DND-41 (cell line): Measurements from ENCODE around the gene C1orf105.

Source experiments
- EZH2 ChIP-seq: IDR thresholded peaks from 3 replicates; pipeline ENCODE4 v1.6.1; 2012; ENCODE audit warnings: borderline replicate concordance, low read depth, mild to moderate bottlenecking, moderate library complexity, low read length, inconsistent platforms; ENCODE audit not compliant: severe bottlenecking
- TF ChIP-seq, protein P1 (sequence below): IDR thresholded peaks from 2 replicates; pipeline ENCODE4 v1.5.1; 2012; ENCODE audit warnings: borderline replicate concordance, low read length, moderate library complexity, mild to moderate bottlenecking; ENCODE audit not compliant: poor library complexity, severe bottlenecking; ENCODE audit errors: extremely low read depth

DNA sequence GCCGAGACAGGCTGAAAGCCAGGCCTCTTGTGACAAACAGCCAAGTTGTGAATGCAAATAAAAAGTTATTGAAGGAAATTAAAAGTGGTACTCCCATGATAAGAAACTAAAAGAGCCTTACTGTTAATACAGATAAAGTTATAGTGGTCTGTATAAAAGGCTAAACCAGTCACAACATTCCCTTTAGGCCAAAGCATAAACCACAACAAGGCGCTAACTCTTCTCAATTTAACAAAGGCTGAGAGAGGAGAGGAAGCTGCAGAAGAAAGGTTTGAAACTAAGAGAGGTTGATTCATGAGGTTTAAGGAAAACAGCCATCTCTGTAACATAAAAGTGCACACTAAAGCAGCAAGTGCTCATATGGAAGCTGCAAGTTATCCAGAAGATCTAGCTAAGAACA, 10.7 kb downstream of the C1orf105 start:
- TF ChIP-seq, protein P1, sequence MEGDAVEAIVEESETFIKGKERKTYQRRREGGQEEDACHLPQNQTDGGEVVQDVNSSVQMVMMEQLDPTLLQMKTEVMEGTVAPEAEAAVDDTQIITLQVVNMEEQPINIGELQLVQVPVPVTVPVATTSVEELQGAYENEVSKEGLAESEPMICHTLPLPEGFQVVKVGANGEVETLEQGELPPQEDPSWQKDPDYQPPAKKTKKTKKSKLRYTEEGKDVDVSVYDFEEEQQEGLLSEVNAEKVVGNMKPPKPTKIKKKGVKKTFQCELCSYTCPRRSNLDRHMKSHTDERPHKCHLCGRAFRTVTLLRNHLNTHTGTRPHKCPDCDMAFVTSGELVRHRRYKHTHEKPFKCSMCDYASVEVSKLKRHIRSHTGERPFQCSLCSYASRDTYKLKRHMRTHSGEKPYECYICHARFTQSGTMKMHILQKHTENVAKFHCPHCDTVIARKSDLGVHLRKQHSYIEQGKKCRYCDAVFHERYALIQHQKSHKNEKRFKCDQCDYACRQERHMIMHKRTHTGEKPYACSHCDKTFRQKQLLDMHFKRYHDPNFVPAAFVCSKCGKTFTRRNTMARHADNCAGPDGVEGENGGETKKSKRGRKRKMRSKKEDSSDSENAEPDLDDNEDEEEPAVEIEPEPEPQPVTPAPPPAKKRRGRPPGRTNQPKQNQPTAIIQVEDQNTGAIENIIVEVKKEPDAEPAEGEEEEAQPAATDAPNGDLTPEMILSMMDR: no peak
- TF ChIP-seq EZH2: no peak
